HFF-Myc (cell line): ENCODE measurements around the gene ADAMTS12.

Experiments used
- DNase-seq: peaks from one replicate; pipeline ENCODE4 v3.0.0-alpha.2; 2011; ENCODE audit warnings: low read depth; ENCODE audit errors: extremely low read depth
- H3K4me3 ChIP-seq: replicated peaks from 2 replicates; pipeline ENCODE4 v1.5.1; 2011; ENCODE audit warnings: low read depth, mild to moderate bottlenecking, control low read depth, low read length
- TF ChIP-seq, protein P1 (sequence below): IDR thresholded peaks from 2 replicates; pipeline ENCODE4 v1.5.1; 2012; ENCODE audit warnings: mild to moderate bottlenecking, low read depth, low read length, control low read depth; ENCODE audit errors: missing control alignments

ADAMTS12 gene

DNA sequence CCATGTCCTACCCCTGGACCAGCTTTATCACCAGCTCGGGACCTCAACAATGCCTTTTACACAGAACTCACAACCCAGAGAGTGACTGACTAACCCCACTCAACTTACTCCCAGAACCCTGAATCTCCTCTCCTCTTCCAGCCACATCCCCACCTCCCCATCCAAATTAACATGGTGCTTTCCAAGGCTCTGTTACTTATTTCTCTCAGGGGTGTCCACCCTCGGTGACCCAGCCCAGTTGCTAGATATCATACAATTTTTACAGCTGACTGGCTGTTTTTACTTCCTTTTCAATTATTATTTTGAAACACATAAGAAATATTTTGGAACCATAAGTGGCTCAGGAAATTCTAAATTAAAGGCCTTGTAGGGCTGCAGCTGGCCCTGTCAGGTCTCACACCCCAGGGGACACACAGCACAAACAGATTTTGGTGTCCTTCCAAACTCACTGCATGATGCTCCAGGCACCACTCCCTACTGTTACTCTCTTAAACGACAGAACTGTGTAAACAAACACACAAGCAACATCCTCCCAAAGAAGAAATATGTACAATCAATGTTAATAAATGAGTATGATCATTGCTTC, 180.6 kb downstream of the ADAMTS12 start:
- no peak overlapping the region for H3K4me3 ChIP-seq
- DNase-seq: no peak
- TF ChIP-seq, protein P1, sequence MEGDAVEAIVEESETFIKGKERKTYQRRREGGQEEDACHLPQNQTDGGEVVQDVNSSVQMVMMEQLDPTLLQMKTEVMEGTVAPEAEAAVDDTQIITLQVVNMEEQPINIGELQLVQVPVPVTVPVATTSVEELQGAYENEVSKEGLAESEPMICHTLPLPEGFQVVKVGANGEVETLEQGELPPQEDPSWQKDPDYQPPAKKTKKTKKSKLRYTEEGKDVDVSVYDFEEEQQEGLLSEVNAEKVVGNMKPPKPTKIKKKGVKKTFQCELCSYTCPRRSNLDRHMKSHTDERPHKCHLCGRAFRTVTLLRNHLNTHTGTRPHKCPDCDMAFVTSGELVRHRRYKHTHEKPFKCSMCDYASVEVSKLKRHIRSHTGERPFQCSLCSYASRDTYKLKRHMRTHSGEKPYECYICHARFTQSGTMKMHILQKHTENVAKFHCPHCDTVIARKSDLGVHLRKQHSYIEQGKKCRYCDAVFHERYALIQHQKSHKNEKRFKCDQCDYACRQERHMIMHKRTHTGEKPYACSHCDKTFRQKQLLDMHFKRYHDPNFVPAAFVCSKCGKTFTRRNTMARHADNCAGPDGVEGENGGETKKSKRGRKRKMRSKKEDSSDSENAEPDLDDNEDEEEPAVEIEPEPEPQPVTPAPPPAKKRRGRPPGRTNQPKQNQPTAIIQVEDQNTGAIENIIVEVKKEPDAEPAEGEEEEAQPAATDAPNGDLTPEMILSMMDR: no peak

DNA sequence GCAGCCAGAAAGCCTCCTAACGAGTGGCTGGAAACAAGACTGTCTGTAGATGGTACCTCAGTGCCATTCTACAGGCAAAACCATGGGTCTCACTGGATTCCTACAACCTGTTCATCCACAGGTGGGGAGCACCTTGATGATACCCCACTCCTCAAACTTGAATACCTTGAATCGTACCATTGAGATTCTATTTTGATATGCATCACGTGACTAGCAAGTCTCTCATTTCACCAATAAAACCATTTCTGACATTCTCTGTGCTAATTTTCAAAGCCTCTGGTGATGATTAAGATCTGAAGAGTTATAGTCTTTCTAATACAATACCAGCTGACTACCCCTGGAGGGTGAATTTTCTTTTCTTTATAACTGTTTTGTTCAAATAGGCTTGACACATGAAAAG, 188.9 kb downstream of the ADAMTS12 start:
- H3K4me3 ChIP-seq: no peak overlapping the region
- no peak for DNase-seq
- TF ChIP-seq, protein P1: no peak

DNA sequence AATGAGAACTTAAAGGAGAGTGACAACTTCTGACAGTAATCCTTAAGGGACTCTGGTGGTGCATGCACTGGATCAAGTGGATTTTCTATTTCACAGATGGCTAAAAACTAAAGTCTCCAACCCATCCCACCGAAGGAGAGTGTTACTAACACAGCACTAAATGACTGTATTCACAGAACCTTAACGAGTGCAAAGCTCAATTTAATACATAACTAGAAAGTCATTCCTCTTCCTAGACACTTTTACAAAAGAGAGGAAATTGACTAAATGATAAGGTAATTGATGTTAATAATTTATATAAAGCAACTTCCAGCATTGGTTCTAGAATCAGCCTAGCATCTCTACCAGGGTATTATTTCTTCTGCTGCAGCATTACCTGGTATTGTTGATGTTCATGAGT, 189.8 kb downstream of the ADAMTS12 start:
- DNase-seq: no peak
- no peak overlapping the region for H3K4me3 ChIP-seq
- TF ChIP-seq, protein P1: no peak

DNA sequence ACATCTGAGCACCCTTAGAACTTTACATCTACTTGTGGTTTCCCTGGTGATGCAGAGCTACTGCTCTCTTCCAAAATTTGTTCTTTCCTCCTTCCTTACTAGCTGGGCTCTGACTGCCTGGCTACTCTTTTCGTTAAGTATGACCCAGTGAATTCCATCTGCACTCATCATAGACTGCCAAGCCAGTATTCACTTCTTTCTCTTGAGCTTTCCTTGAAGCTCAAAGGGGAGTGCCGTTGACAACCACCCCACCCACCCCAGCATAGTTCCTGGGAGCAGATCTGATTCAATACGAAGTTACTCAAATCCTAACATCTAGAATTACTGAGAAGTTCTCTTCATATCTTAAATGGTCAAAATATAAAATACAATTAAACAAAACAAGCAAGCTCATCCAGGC, 190.5 kb downstream of the ADAMTS12 start:
- DNase-seq: no peak
- TF ChIP-seq, protein P1: no peak

DNA sequence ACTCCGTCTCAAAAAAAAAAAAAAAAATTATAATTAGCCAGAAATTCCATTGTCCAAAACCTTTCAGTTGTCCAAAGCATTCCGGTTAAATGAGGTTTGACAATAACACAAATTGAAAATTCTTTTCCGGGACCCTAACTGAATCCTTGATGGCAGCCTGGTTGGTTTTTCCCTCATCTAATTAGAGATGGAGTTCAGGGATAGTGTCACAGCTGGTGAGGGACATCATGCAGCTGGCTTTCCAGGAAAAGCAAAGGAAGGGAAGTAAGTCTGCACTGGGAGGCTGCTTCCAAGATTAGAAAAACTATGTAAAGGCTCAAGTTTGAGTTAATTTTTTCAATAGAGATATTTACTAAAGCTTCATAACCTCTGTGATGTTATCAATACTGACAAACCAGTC, 195.4 kb downstream of the ADAMTS12 start:
- no peak overlapping the region for H3K4me3 ChIP-seq
- TF ChIP-seq, protein P1: no peak
- DNase-seq: no peak

More for the DNA sequence above, 190.5 kb downstream of the ADAMTS12 start:
- H3K4me3 ChIP-seq: no peak overlapping the region

DNA sequence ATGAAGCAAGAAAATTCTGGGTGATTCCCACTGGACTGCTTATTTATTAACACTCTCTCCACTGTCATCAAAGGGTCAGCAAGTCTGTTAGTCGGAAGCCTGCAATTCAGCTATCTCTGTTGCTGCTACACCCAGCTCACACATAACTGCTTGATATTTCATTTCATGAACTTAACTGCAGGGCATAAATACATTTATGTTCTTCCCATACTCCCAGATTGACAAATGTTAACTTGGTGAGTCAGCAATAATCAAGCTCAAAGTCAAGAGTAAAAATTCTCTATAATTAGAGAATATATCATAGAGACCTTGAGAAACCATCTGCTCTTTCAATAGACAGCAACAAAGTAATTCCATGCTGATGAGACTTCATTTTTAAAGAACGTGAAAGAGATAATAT, 198.8 kb downstream of the ADAMTS12 start:
- H3K4me3 ChIP-seq: no peak overlapping the region
- TF ChIP-seq, protein P1: no peak
- no peak for DNase-seq

DNA sequence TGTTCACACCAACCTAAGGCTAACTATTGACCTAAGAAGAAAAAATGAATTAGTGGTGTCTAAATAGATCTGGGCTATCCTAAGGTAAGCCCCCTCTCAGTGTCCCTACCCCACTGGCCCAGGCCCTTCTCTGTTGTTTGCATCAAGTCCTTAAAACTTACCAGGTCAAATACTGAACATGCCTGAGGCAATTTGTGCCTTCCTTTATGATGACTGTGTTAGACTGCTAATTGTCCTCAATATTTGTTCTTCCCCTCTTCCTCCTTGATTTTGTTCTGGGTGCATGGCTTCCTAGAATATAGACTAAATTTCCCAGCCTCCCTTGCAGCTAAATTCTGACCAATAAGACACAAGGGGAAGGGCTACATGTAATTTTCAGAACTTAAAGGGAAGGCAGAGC, 199.9 kb downstream of the ADAMTS12 start:
- DNase-seq: no peak
- H3K4me3 ChIP-seq: no peak overlapping the region
- TF ChIP-seq, protein P1: no peak
